ENCODE data around the gene HSH2D. TPM values are rescaled to one million over a fixed set of nuclear protein-coding genes. Genes with fewer than 3 reads are reported as not detected.
A peak's percentile ranks its signal among the peaks of the same experiment; 100 is the strongest.

HSH2D gene
- total RNA-seq, 1 donor from 2014 or later: not detected

DNA sequence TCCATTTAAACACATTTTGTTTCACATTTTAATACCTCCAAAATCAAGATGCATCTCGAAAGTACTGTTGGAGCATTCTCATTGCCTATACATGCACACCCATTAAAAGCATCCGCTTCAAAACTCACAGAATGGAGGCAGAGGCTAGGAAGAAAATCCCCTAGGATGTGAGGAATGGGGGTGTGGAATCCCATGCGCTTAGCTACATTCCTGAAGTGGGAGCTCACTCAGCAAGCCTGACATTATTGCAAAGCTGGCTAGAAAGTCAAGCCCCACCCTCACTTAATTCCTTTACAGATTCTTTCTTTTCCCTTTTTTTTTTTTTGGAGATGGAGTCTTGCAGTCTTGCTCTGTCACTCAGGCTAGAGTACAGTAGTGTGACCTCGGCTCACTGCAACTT lies 37.1 kb downstream of the HSH2D start:
- no peak overlapping the region for H3K4me2 ChIP-seq

DNA sequence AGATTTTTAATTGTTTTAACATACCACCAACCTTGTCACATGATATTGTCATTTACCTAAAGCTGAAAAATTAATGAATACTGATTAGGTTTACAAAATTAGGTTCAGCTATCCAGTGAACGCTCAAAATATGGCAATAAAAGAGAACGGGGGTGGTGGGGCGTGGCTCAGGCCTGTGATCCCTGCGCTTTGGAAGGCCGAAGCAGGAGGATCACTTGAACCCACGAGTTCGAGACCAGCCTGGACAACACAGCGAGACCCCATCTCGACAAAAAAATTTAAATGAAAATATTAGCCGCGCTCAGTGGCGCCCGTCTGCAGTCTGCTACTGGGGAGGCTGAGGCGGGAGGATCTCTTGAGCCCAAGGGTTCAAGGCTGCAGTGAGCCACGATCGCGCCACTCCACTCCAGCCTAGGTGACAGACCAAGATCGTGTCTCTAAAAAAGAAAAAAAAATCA lies 41.2 kb downstream of the HSH2D start:
- Histone ChIP-seq H3K27me3 (peaks cover 17% of the 10 kb centered on the region), H3K9ac (no peak overlapping the region), H3K4me2 (peak overlapping the region; percentile 88), H3K4me3 (peak overlapping the region; percentile 97), H3K27ac (no peak overlapping the region), H3K36me3 (no peaks in the 10 kb centered on the region), H3F3A (ENCODE audit: low read depth) (peaks cover 12% of the 10 kb centered on the region), H4K20me1 (ENCODE audit: low read depth) (peaks cover 16% of the 10 kb centered on the region), H3K4me1 (peaks cover 5% of the 10 kb centered on the region), H3K9me3 (ENCODE audit: low read depth) (no peaks in the 10 kb centered on the region), H3K79me2 (ENCODE audit: low read depth) (peaks cover 34% of the 10 kb centered on the region), H2AFZ (replicated peaks) (peak overlapping the region; percentile 85)
- TF ChIP-seq EZH2phosphoT487 (IDR thresholded peaks at IDR 0.05) (no peak), EZH2 (IDR thresholded peaks at IDR 0.05) (no peak)
- TF ChIP-seq, protein P1, sequence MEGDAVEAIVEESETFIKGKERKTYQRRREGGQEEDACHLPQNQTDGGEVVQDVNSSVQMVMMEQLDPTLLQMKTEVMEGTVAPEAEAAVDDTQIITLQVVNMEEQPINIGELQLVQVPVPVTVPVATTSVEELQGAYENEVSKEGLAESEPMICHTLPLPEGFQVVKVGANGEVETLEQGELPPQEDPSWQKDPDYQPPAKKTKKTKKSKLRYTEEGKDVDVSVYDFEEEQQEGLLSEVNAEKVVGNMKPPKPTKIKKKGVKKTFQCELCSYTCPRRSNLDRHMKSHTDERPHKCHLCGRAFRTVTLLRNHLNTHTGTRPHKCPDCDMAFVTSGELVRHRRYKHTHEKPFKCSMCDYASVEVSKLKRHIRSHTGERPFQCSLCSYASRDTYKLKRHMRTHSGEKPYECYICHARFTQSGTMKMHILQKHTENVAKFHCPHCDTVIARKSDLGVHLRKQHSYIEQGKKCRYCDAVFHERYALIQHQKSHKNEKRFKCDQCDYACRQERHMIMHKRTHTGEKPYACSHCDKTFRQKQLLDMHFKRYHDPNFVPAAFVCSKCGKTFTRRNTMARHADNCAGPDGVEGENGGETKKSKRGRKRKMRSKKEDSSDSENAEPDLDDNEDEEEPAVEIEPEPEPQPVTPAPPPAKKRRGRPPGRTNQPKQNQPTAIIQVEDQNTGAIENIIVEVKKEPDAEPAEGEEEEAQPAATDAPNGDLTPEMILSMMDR (IDR thresholded peaks at IDR 0.05): no peak
- Mint-ChIP-seq H3K27ac (peak overlapping the region; percentile 90), H3K27me3 (ENCODE audit: insufficient read depth, low read depth) (peaks cover 3% of the 10 kb centered on the region), H3K36me3 (peaks cover 14% of the 10 kb centered on the region), H3K4me1 (peaks cover 12% of the 10 kb centered on the region), H3K4me3 (peak overlapping the region; percentile 98), H3K9me3 (no peaks in the 10 kb centered on the region)
- no peak for DNase-seq (ENCODE audit: low spot score)

More for the DNA sequence above, 37.1 kb downstream of the HSH2D start:
- H3K4me1 Mint-ChIP-seq: peaks cover 8% of the 10 kb centered on the region
- peak; percentile 51 for DNase-seq (ENCODE audit: low spot score)
- no peak overlapping the region for H3K27ac Mint-ChIP-seq
- Histone ChIP-seq H3F3A (ENCODE audit: low read depth) (peaks cover 12% of the 10 kb centered on the region), H3K27me3 (peaks cover 17% of the 10 kb centered on the region), H3K27ac (no peak overlapping the region), H3K9me3 (ENCODE audit: low read depth) (no peaks in the 10 kb centered on the region), H4K20me1 (ENCODE audit: low read depth) (no peaks in the 10 kb centered on the region), H3K79me2 (ENCODE audit: low read depth) (peaks cover 4% of the 10 kb centered on the region), H3K9ac (no peak overlapping the region), H3K36me3 (no peaks in the 10 kb centered on the region), H2AFZ (replicated peaks) (no peak overlapping the region), H3K4me1 (no peaks in the 10 kb centered on the region), H3K4me3 (no peak overlapping the region)
- H3K4me3 Mint-ChIP-seq: no peak overlapping the region
- TF ChIP-seq, protein P1 (IDR thresholded peaks at IDR 0.05): no peak
- TF ChIP-seq EZH2 (IDR thresholded peaks at IDR 0.05) (no peak), EZH2phosphoT487 (IDR thresholded peaks at IDR 0.05) (no peak)
- H3K9me3 Mint-ChIP-seq: no peaks in the 10 kb centered on the region
- peaks cover 4% of the 10 kb centered on the region for H3K36me3 Mint-ChIP-seq
- peaks cover 5% of the 10 kb centered on the region for H3K27me3 Mint-ChIP-seq (ENCODE audit: insufficient read depth, low read depth)

DNA sequence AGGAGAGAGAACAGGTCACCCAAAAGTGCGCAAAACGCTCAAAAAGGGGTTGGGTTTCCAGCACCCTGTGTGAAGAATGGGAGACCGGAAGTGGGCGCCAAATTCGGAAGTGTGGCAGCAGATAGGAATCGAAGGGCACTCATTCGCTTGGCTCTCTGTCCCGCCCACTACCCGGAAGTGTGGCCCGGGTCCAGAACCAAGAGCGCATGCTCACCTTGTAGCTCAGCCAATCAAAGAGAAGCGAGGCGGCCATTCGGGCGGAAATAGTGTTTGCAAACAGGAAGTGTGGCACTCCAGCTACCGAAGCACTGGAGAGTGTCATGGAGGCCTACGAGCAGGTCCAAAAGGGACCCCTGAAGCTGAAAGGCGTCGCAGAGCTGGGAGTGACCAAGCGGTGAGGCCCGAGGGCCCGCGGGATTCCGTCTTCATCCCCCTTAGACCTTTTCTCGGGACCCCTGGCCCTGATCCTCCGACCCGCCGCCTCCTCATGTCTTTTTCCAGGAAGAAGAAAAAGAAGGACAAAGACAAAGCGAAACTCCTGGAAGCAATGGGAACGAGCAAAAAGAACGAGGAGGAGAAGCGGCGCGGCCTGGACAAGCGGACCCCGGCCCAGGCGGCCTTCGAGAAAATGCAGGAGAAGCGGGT lies 41.8 kb downstream of the HSH2D start, which contains the start of gene FAM32A:
Gene FAM32A (plus strand): TSS at position 288 of the 645 bp plus-strand sequence. CDS start 33 bp downstream, at position 321.
- DNase-seq (ENCODE audit: low spot score): peak; percentile 98
- Histone ChIP-seq H3K27me3 (peaks cover 17% of the 10 kb centered on the region), H3K4me2 (peak within 1 kb of the TSS; percentile 88), H3K4me1 (peaks cover 5% of the 10 kb centered on the region), H3K27ac (peak within 1 kb of the TSS; percentile 65), H3K9ac (peak within 1 kb of the TSS; percentile 94), H3K79me2 (ENCODE audit: low read depth) (peaks cover 34% of the 10 kb centered on the region), H4K20me1 (ENCODE audit: low read depth) (peaks cover 16% of the 10 kb centered on the region), H2AFZ (replicated peaks) (peak within 1 kb of the TSS; percentile 85), H3K9me3 (ENCODE audit: low read depth) (no peaks in the 10 kb centered on the region), H3K4me3 (peak within 1 kb of the TSS; percentile 97), H3K36me3 (no peaks in the 10 kb centered on the region), H3F3A (ENCODE audit: low read depth) (peaks cover 12% of the 10 kb centered on the region)
- Mint-ChIP-seq H3K27ac (peak within 1 kb of the TSS; percentile 90), H3K27me3 (ENCODE audit: insufficient read depth, low read depth) (peaks cover 3% of the 10 kb centered on the region), H3K4me1 (peaks cover 12% of the 10 kb centered on the region), H3K9me3 (no peaks in the 10 kb centered on the region), H3K4me3 (peak within 1 kb of the TSS; percentile 98), H3K36me3 (peaks cover 15% of the 10 kb centered on the region)
- no peak for TF ChIP-seq EZH2phosphoT487 (IDR thresholded peaks at IDR 0.05)
- TF ChIP-seq, protein P1 (IDR thresholded peaks at IDR 0.05): no peak
- TF ChIP-seq EZH2 (IDR thresholded peaks at IDR 0.05): peak; percentile 62

Data from neural progenitor cell (in vitro differentiated cells).